GM21367 (cell line): Measurements from ENCODE around the gene HK2.

Experiments
- ATAC-seq: cut with Tn5 transposase; IDR thresholded peaks from one replicate; pipeline ENCODE4 v1.9.1; 2021; ENCODE audit not compliant: unreplicated experiment

The HK2 gene

DNA sequence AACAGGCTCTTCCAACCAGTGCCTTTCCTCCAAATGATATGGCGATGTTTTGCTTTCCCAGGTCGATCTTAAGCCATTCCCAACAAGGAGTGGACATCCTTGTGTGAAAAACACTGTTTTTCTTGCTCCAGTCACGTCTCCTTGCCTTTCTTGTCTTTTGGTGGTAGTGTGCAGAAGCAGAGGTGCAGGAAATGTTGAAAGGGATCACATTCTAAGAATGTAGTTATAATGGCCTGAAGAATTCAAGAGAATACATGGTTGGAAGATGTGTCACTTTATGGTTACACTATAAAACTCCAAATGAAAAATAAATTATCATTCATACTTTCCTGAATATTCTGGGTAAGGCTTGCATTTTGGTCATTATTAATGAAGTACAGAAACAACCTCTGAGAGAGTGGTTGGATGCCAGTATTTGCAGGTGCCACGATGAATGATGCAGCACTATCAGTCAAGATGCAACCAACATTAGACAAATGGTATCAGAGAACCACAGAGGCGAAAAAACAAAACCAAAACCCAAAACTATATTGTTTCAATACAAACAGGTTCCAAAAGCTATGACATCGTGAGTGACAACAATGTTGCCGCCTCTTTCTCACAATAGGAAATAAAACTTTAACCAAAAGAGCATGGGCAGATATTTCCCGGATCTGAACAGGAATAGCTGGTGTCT is 97.0 kb downstream of the HK2 start:
- no peak for ATAC-seq

DNA sequence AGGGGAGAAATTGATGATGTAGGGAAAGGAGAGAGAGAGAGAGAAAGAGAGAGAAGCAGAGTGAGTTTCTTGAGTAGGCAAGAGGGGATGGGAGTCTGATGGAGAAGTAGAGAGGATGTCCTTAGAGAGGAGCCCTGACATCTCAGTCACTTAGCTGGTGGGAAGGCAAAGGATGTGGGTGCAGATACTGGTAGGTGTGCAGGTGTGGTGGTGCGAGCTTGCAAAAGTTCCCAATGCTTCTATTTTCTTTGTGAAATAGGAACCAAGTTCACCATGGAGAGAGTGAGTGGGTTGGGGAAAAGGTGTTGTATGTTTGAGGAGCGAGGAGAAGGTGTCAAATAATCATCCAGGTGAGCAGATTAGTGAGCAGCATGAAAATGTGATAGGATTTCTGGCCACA is 98.0 kb downstream of the HK2 start:
- ATAC-seq, result no peak

GRCh38 chr2:74935975-74936391 is 102.1 kb downstream of the HK2 start:
- no peak for ATAC-seq

DNA sequence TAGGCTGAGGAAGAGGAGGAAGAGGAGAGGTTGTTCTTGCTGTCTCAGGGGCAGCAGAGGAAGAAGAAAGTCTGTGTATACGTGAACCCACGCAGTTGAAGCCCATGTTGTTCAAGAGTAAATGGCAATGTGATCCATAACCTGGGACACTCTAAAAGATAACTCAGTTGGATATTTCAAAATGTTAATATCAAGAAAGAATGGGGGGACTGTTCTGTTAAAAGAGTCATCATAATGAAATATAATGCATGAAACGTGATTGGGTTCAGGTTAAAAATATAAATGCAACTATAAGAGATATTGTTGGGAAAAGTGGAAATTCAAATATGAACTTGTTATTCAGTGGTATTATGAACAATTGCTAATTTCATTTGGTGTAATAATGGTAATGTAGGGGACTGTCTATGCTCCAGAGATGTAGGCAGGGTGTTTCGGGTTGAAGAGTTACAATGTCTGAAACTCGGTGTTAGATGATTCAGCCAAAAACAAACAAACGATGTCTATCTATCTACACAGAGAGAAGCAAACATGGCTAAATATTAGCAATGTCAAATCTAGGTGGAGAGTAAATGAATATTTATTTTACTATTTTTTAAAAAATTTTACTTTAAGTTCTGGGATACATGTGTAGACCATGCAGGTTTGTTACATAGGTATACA is 103.4 kb downstream of the HK2 start:
- no peak for ATAC-seq

DNA sequence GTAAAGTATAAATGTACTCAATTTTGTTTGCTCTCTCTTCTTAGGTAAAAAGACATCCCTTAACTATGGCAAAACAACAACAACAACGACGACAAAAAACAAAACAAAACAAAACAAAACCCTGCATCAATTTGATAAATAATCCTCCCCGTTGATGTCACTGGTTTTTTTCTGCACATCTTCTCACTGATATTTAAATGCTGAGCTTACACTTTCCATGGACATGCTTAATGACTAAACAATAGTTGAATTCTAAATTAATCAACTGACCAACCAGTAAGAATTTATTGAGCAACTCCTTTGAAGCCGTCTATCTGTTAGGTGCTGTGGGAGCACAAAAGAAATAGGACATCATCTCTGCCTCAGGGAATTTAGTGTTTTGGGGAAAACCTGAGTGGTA is 104.3 kb downstream of the HK2 start:
- no peak for ATAC-seq

DNA sequence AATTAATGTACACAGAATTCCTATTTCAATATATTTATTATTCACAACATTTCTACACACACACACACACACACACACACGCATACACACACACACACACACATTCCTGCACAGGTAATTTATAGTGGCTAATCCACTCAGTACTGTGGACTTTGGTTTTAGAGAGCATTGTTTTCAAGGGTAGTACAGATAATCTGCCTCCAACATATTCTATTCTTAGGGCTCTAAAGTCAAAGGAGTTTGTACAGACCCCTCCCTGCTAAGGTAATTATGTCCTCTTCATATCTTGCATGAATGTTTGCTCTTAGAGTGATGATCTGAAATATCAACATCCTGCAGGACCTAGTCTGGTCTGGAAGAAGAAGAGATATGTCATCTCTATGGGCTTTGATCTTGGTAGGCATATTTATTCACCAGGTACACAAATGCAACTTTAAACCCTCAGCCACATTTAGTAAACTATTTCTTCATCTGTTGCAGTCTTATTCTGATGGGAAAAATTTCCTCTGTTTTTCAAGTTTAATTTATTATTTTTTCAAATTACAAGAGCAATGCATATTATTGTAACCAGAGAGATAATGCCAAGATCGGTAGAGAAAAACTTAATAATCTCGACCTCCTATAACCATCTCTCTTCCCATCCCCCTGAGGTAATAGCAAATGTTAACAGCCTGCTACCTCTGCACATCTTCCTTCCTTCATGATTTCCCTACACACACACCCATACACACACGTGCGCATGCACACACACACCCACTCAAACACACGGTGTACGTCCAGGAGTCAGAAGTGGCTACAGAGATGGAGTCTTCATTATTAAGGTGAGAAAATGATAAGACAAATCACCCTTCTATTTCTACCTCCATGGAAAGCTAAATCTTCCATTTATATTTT is 106.2 kb downstream of the HK2 start:
- no peak for ATAC-seq

DNA sequence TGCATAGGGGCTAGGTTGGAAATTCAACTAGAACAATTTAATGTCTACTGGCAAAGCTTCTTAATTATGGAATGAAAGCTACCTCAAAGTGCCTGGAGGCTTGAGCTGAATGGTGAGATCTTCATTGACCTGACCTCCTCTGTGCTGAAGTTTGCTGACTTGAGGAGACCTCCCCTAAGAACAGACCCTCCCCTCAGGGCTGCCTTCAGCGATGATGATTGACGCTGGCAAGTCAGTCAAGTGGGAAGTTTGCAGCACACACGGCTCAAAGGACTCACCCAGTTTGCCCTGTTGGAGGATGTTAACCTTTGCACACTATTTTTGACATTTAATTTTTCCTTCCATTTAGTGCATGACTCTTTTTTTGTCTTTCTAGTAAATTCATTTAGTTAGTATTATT is 107.4 kb downstream of the HK2 start:
- ATAC-seq, result no peak

DNA sequence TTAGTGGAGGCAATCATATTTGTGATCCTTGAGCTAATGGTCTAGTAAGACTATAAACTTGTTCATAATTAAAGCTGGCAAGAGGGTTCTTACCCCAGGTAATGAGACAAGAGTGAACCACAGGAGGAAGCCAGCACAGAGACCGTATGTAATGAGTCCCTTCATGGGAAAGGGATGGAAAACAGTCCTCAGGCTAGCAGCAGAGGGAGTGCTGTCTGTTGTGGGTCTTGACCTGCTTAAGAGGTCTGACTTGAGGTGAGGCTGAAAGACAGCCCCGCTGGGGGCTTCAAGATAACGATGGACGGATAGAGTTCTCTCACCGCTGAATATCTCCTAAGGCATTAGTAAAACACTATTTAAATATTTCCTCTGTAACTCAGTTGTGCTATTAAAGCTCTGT is 108.3 kb downstream of the HK2 start:
- no peak for ATAC-seq
